GM12878 (cell line): ENCODE data around the gene GPSM3. TPM values are rescaled to one million over a fixed set of nuclear protein-coding genes. Genes with fewer than 3 reads are reported as not detected.

ENCODE experiments used
- ATAC-seq: fragments of 200-7000 bp; cut with Tn5 transposase; 3 replicates; pipeline ENCODE4 v1.9.1; 2020; ENCODE audit warnings: mild to moderate bottlenecking, moderate library complexity
- BruUV-seq: library from RNA; stranded (reverse); fragments of 400-500 nt; replicated peaks from 2 replicates; lab custom pipeline; 2021; lab: Mats Ljungman, UMichigan
- CTCF ChIA-PET: fragments of 300-600 bp; sonication (Branson Sonifier 250); formaldehyde crosslinking; extraction: SDS; loops from one replicate; lab custom pipeline; 2021; ENCODE audit warnings: inconsistent platforms; lab: Yijun Ruan, JAX
- POLR2A ChIA-PET: fragments of 350-600 bp; formaldehyde crosslinking; extraction: SDS; loops from one replicate; lab custom pipeline; 2021; ENCODE audit warnings: inconsistent platforms; lab: Charles Lee
- RAD21 ChIA-PET: fragments of 300-600 bp; sonication (Branson Sonifier 250); formaldehyde crosslinking; loops from one replicate; lab custom pipeline; 2023; ENCODE audit warnings: antibody characterized with exemption; ENCODE audit not compliant: unreplicated experiment; lab: Charles Lee
- SMC1A ChIA-PET: fragments of 300-600 bp; sonication (Branson Sonifier 250); formaldehyde crosslinking; loops from one replicate; lab custom pipeline; 2023; ENCODE audit not compliant: unreplicated experiment, uncharacterized antibody; lab: Charles Lee
- DNase-seq: peaks from one replicate; pipeline ENCODE4 v3.0.0-alpha.2; 2011; ENCODE audit warnings: low read depth, low spot score
- FAIRE-seq: peaks from 3 replicates; lab custom pipeline; 2011; peaks lifted over from hg19 to GRCh38; lab: Jason Lieb, UNC
- H2AFZ ChIP-seq: 2 replicates; pipeline ENCODE4 v1.6.0; 2011; ENCODE audit warnings: low read depth, low read length, control low read depth; ENCODE audit not compliant: control insufficient read depth
- H3K27ac ChIP-seq: 2 replicates; pipeline ENCODE4 v1.5.1; 2011; ENCODE audit warnings: control low read depth; ENCODE audit not compliant: control insufficient read depth, insufficient read depth
- H3K27me3 ChIP-seq, 2 experiments: replicated peaks in 1 of 2; 2 replicates each; pipeline versions ENCODE4 v1.6.0 to v1.6.1; 2011; ENCODE audit warnings: low read length in 1 of 2; ENCODE audit not compliant: control insufficient read depth in 2 of 2, insufficient read depth in 2 of 2
- H3K36me3 ChIP-seq, 2 experiments: 2 replicates each; pipeline ENCODE4 v1.5.1; 2011; ENCODE audit warnings: low read length in 1 of 2; ENCODE audit not compliant: control insufficient read depth in 2 of 2, insufficient read depth in 2 of 2
- H3K4me1 ChIP-seq: 2 replicates; pipeline ENCODE4 v1.6.1; 2011; ENCODE audit warnings: mild to moderate bottlenecking, low read length, moderate library complexity, mixed read lengths; ENCODE audit not compliant: control insufficient read depth, insufficient read depth
- H3K4me2 ChIP-seq: 2 replicates; pipeline ENCODE4 v1.6.0; 2011; ENCODE audit warnings: control low read depth; ENCODE audit not compliant: control insufficient read depth, insufficient read depth
- H3K4me3 ChIP-seq: fragments of 200-600 bp; sonication (generic); 2 replicates; pipeline ENCODE4 v1.5.1; 2016
- H3K79me2 ChIP-seq: 2 replicates; pipeline ENCODE4 v1.6.0; 2011; ENCODE audit warnings: low read length; ENCODE audit not compliant: control insufficient read depth, insufficient read depth
- H3K9ac ChIP-seq: 2 replicates; pipeline ENCODE4 v1.8.0; 2011; ENCODE audit warnings: low read length, control low read depth, mixed read lengths; ENCODE audit not compliant: control insufficient read depth, insufficient read depth
- H3K9me3 ChIP-seq: replicated peaks from 3 replicates; pipeline ENCODE4 v1.5.1; 2011; ENCODE audit warnings: mild to moderate bottlenecking, low read length; ENCODE audit not compliant: control insufficient read depth, insufficient read depth
- H4K20me1 ChIP-seq: 2 replicates; pipeline ENCODE4 v1.6.0; 2011; ENCODE audit not compliant: control insufficient read depth, insufficient read depth
- CBFB ChIP-seq: IDR thresholded peaks from 2 replicates; pipeline ENCODE4 v1.6.1; 2016; ENCODE audit warnings: antibody characterized with exemption, low read depth
- EZH2 ChIP-seq: IDR thresholded peaks from 2 replicates; pipeline ENCODE4 v1.6.1; 2012; ENCODE audit warnings: low read depth, mild to moderate bottlenecking, control low read depth, inconsistent platforms, low read length, borderline replicate concordance; ENCODE audit not compliant: control insufficient read depth
- HDGF ChIP-seq: fragments of 450-650 bp; IDR thresholded peaks from 2 replicates; pipeline ENCODE4 v1.6.1; 2016; ENCODE audit warnings: antibody characterized with exemption
- IRF5 ChIP-seq: fragments of 450-650 bp; IDR thresholded peaks from 2 replicates; pipeline ENCODE4 v1.6.1; 2017; ENCODE audit warnings: borderline replicate concordance
- JUNB ChIP-seq: IDR thresholded peaks from 2 replicates; pipeline ENCODE4 v1.6.1; 2016; ENCODE audit warnings: antibody characterized with exemption, mild to moderate bottlenecking
- KLF5 ChIP-seq: fragments of 450-650 bp; IDR thresholded peaks from 2 replicates; pipeline ENCODE4 v1.6.1; 2014; ENCODE audit warnings: mild to moderate bottlenecking; ENCODE audit not compliant: partially characterized antibody
- MTA2 ChIP-seq: fragments of 450-650 bp; IDR thresholded peaks from 2 replicates; pipeline ENCODE4 v1.6.1; 2016; ENCODE audit warnings: low read depth, mild to moderate bottlenecking, moderate library complexity
- PAX5 ChIP-seq: IDR thresholded peaks from 2 replicates; pipeline ENCODE4 v1.6.1; 2011; ENCODE audit warnings: low read depth, low read length, borderline replicate concordance
- RAD51 ChIP-seq: fragments of 450-650 bp; IDR thresholded peaks from 2 replicates; pipeline ENCODE4 v1.6.1; 2016; ENCODE audit warnings: moderate library complexity, mild to moderate bottlenecking, inconsistent platforms
- SIX5 ChIP-seq: IDR thresholded peaks from 2 replicates; pipeline ENCODE4 v1.6.1; 2011; ENCODE audit warnings: mild to moderate bottlenecking, low read depth, low read length, moderate library complexity; ENCODE audit not compliant: severe bottlenecking
- SMC3 ChIP-seq: IDR thresholded peaks from 2 replicates; pipeline ENCODE4 v1.6.1; 2011; ENCODE audit warnings: low read length, improper control_type of control experiment, borderline replicate concordance
- TBL1XR1 ChIP-seq: IDR thresholded peaks from 2 replicates; pipeline ENCODE4 v1.6.1; 2012; ENCODE audit warnings: low read depth, low read length, improper control_type of control experiment
- WGBS: methylation state at CpG from one replicate; pipeline ENCODE4 v1.1.6; 2016; ENCODE audit warnings: low lambda C conversion rate; ENCODE audit not compliant: insufficient replicate concordance, insufficient coverage; ENCODE audit errors: missing lambda C conversion rate; 5-methylcytosine and 5-hydroxymethylcytosine counted together
- in situ Hi-C: fragments of 300-500 bp; cut with MboI; formaldehyde crosslinking; loops from 9 replicates; pipeline ENCODE4 v1.14.3; 2018; ENCODE audit warnings: mixed read lengths
- intact Hi-C: fragments of 100-400 bp; cut with micrococcal nuclease; formaldehyde crosslinking; loops from one replicate; pipeline ENCODE4 v1.14.2; 2022; ENCODE audit not compliant: unreplicated experiment
- polyA plus RNA-seq, 11 experiments: library from polyadenylated mRNA; depleted of rRNA in 4 of 11; unstranded in 6 of 11; stranded (reverse) in 5 of 11; fragments of >200 nt; fragmentation: Nextera tagmentation in 4 of 11; fragmentation: Illumina TruSeq in 1 of 11; extraction: Ambion mirVana in 4 of 11; extraction: Trizol in 1 of 11; gene quantifications; 1 replicate in 1 of 11; 2 replicates in 10 of 11; pipeline versions ENCODE4 v1.2.1 to v1.2.3, GENCODE V29; 2011 to 2016; ENCODE audit warnings: inconsistent platforms in 2 of 11, missing spikeins in 2 of 11, low read depth in 1 of 11
- total RNA-seq, 4 experiments: library from RNA; depleted of rRNA in 3 of 4; stranded (reverse); fragments of >200 nt in 3 of 4; fragmentation: Illumina TruSeq in 1 of 4; extraction: Trizol in 1 of 4; gene quantifications; 2 replicates each; pipeline versions ENCODE4 v1.2.1 to v1.2.3, GENCODE V29; 2013 to 2021

GPSM3 gene
- total and polyA plus RNA-seq, 10 of the 15 experiments (the other 5 are each of a cell fraction or from before 2014, with no cell fraction given) = 22.0 to 137 (median 113) TPM

- peaks cover 8% of the 10 kb centered on the region for H3K4me1 ChIP-seq
- no TSS peak for BruUV-seq
- H3K9me3 ChIP-seq = no peaks in the 10 kb centered on the region
- FAIRE-seq = no peak
- ChIA-PET RAD21 (no interaction called here), POLR2A (interaction anchor here (5.7 kb wide), 1 partner anchor 9 kb away, joined by 123 read pairs; the partner anchor contains the start of genes GPSM3 and PBX2), SMC1A (interaction anchor here (1.5 kb wide), 1 partner anchor 15 kb away, joined by 3 read pairs; no protein-coding TSS in a partner anchor), CTCF (interaction anchor here (0.5 kb wide), 1 partner anchor 616 kb away, joined by 3 read pairs; no protein-coding TSS in a partner anchor)
- no peak overlapping the region for H2AFZ ChIP-seq
- no peaks in the 10 kb centered on the region for H4K20me1 ChIP-seq
- no peak for ATAC-seq
- WGBS = 89% methylated on average over 15 of the region's 15 CpGs
- no peak for DNase-seq
- H3K27me3 ChIP-seq = no peaks in the 10 kb centered on the region
- no peak overlapping the region for H3K27ac ChIP-seq
- H3K36me3 ChIP-seq = peaks cover 4 to 5% of the 10 kb centered on the region in 2 experiments; a peak in 3 of 4 replicates
- in situ Hi-C loops = no loop called here
- H3K4me2 ChIP-seq = no peak overlapping the region
- no peak overlapping the region for H3K4me3 ChIP-seq
- TF ChIP-seq RAD51 = no peak
- no peak for TF ChIP-seq JUNB
- no peak for TF ChIP-seq MTA2
- no peak for TF ChIP-seq EZH2
- TF ChIP-seq KLF5 = no peak
- no peak for TF ChIP-seq SMC3
- no peak for TF ChIP-seq IRF5
- no peak for TF ChIP-seq PAX5
- no peak for TF ChIP-seq TBL1XR1
- no peak for TF ChIP-seq SIX5
- no peak for TF ChIP-seq HDGF
- TF ChIP-seq CBFB = no peak
- H3K9ac ChIP-seq = no peak overlapping the region
- H3K79me2 ChIP-seq = peaks cover 10% of the 10 kb centered on the region
- intact Hi-C loops = no loop called here
These were observed 11.2 kb downstream of the GPSM3 start for GRCh38 chr6:32181148-32181702.
